ENCODE measurements around the gene MAPK1IP1L.

MAPK1IP1L gene

DNA sequence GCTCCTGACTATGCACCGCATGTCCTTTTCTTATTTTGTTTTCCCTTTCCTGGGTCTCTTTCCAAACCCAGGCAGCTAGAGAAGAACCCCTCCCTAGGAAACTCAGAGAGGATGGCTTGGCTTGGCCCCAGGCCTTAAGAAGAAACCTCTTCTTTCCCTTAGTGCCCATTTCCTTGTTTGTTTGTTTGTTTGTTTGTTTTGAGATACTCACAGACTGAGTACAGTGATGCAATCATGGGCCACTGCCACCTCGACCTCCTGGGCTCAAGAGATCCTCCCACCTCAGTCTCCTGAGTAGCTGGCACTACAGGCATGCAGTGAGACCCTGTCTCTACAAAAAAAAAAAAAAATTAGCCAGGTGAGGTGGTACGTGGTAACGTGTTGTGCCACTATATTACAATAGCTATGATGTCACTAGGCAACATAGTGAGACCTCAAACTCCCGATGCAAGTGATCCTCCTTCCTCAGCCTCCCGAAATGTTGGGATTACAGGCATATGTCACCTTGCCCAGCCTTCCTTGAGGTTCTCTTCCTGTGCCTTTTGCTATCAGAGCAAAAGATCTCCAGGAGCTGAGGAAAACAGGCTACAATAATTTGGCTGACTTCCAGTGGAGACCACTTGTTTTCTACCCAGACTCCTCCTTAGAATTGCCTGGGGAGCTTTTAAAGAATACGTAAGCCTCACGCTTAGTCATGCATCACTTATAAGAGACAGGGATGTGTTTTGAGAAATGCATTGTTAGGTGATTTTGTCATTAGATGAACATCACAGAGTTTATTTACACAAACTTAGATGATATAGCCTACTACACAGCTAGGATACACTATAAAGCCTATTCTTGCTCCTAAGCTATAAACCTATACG lies 43.1 kb downstream of the MAPK1IP1L start (continued):
- TF ChIP-seq, protein P1, sequence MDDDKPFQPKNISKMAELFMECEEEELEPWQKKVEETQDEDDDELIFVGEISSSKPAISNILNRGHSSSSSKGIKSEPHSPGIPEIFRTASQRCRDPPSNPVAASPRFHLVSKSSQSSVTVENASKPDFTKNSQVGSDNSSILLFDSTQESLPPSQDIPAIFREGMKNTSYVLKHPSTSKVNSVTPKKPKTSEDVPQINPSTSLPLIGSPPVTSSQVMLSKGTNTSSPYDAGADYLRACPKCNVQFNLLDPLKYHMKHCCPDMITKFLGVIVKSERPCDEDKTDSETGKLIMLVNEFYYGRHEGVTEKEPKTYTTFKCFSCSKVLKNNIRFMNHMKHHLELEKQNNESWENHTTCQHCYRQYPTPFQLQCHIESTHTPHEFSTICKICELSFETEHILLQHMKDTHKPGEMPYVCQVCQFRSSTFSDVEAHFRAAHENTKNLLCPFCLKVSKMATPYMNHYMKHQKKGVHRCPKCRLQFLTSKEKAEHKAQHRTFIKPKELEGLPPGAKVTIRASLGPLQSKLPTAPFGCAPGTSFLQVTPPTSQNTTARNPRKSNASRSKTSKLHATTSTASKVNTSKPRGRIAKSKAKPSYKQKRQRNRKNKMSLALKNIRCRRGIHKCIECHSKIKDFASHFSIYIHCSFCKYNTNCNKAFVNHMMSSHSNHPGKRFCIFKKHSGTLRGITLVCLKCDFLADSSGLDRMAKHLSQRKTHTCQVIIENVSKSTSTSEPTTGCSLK (tag by site-specific recombination; IDR thresholded peaks at IDR 0.05) = no peak
- TF ChIP-seq, protein P2, sequence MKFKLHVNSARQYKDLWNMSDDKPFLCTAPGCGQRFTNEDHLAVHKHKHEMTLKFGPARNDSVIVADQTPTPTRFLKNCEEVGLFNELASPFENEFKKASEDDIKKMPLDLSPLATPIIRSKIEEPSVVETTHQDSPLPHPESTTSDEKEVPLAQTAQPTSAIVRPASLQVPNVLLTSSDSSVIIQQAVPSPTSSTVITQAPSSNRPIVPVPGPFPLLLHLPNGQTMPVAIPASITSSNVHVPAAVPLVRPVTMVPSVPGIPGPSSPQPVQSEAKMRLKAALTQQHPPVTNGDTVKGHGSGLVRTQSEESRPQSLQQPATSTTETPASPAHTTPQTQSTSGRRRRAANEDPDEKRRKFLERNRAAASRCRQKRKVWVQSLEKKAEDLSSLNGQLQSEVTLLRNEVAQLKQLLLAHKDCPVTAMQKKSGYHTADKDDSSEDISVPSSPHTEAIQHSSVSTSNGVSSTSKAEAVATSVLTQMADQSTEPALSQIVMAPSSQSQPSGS (tag by site-specific recombination; IDR thresholded peaks at IDR 0.05; ENCODE audit: low read depth) = peak; percentile 64; the same call in 1 of the 2 replicates
- TF ChIP-seq ZNF324 (tag by site-specific recombination; IDR thresholded peaks at IDR 0.05) (0 out of 2 replicates have a peak, but pooled peaks have one; percentile 10), ZNF544 (tag by site-specific recombination; IDR thresholded peaks at IDR 0.05) (no peak), ZFP41 (tag by site-specific recombination; IDR thresholded peaks at IDR 0.05; ENCODE audit: borderline replicate concordance) (no peak), ZNF660 (tag by site-specific recombination; IDR thresholded peaks at IDR 0.05) (peak; percentile 26; the same call in 1 of the 2 replicates), SCRT2 (tag by site-specific recombination; IDR thresholded peaks at IDR 0.05) (peak; percentile 83), ZNF146 (tag by site-specific recombination; IDR thresholded peaks at IDR 0.05) (no peak), SP7 (tag by site-specific recombination; IDR thresholded peaks at IDR 0.05) (peak; percentile 59; the same call in 1 of the 2 replicates), SCRT1 (tag by site-specific recombination; IDR thresholded peaks at IDR 0.05; ENCODE audit: borderline replicate concordance) (no peak), OSR2 (tag by site-specific recombination; IDR thresholded peaks at IDR 0.05) (peak; percentile 60; the same call in 1 of the 2 replicates), ZNF830 (tag by site-specific recombination; IDR thresholded peaks at IDR 0.05; ENCODE audit: low read depth) (no peak), ZBTB8A (tag by site-specific recombination; IDR thresholded peaks at IDR 0.05) (0 out of 2 replicates have a peak, but pooled peaks have one; percentile 30), GLIS1 (tag by site-specific recombination; IDR thresholded peaks at IDR 0.05) (no peak), ZSCAN23 (tag by site-specific recombination; IDR thresholded peaks at IDR 0.05) (no peak), ZSCAN16 (tag by site-specific recombination; IDR thresholded peaks at IDR 0.05) (no peak), ZNF354C (tag by site-specific recombination; IDR thresholded peaks at IDR 0.05; ENCODE audit: borderline replicate concordance, low read depth) (no peak), KLF8 (tag by site-specific recombination; IDR thresholded peaks at IDR 0.05) (0 out of 2 replicates have a peak, but pooled peaks have one; percentile 40), ZIC2 (tag by site-specific recombination; IDR thresholded peaks at IDR 0.05) (0 out of 2 replicates have a peak, but pooled peaks have one; percentile 13)
- TF ChIP-seq, protein P3, sequence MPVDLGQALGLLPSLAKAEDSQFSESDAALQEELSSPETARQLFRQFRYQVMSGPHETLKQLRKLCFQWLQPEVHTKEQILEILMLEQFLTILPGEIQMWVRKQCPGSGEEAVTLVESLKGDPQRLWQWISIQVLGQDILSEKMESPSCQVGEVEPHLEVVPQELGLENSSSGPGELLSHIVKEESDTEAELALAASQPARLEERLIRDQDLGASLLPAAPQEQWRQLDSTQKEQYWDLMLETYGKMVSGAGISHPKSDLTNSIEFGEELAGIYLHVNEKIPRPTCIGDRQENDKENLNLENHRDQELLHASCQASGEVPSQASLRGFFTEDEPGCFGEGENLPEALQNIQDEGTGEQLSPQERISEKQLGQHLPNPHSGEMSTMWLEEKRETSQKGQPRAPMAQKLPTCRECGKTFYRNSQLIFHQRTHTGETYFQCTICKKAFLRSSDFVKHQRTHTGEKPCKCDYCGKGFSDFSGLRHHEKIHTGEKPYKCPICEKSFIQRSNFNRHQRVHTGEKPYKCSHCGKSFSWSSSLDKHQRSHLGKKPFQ (tag by site-specific recombination; IDR thresholded peaks at IDR 0.05) = no peak
- TF ChIP-seq, protein P4, sequence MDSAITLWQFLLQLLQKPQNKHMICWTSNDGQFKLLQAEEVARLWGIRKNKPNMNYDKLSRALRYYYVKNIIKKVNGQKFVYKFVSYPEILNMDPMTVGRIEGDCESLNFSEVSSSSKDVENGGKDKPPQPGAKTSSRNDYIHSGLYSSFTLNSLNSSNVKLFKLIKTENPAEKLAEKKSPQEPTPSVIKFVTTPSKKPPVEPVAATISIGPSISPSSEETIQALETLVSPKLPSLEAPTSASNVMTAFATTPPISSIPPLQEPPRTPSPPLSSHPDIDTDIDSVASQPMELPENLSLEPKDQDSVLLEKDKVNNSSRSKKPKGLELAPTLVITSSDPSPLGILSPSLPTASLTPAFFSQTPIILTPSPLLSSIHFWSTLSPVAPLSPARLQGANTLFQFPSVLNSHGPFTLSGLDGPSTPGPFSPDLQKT (IDR thresholded peaks at IDR 0.05; ENCODE audit: borderline replicate concordance, low read depth, low read length) = no peak
- TF ChIP-seq, protein P5, sequence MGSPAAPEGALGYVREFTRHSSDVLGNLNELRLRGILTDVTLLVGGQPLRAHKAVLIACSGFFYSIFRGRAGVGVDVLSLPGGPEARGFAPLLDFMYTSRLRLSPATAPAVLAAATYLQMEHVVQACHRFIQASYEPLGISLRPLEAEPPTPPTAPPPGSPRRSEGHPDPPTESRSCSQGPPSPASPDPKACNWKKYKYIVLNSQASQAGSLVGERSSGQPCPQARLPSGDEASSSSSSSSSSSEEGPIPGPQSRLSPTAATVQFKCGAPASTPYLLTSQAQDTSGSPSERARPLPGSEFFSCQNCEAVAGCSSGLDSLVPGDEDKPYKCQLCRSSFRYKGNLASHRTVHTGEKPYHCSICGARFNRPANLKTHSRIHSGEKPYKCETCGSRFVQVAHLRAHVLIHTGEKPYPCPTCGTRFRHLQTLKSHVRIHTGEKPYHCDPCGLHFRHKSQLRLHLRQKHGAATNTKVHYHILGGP (tag by site-specific recombination; IDR thresholded peaks at IDR 0.05) = no peak
- TF ChIP-seq, protein P6, sequence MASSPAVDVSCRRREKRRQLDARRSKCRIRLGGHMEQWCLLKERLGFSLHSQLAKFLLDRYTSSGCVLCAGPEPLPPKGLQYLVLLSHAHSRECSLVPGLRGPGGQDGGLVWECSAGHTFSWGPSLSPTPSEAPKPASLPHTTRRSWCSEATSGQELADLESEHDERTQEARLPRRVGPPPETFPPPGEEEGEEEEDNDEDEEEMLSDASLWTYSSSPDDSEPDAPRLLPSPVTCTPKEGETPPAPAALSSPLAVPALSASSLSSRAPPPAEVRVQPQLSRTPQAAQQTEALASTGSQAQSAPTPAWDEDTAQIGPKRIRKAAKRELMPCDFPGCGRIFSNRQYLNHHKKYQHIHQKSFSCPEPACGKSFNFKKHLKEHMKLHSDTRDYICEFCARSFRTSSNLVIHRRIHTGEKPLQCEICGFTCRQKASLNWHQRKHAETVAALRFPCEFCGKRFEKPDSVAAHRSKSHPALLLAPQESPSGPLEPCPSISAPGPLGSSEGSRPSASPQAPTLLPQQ (tag by site-specific recombination; IDR thresholded peaks at IDR 0.05) = no peak
